Calu3 (cell line): ENCODE results near the gene F10. TPM values are rescaled to one million over a fixed set of nuclear protein-coding genes. Genes with fewer than 3 reads are reported as not detected.

ENCODE experiments used
- BruUV-seq: library from RNA; stranded (reverse); fragments of 400-500 nt; replicated peaks from 2 replicates; lab custom pipeline; 2021; lab: Mats Ljungman, UMichigan
- CTCF ChIA-PET: fragments of 300-600 bp; sonication (Branson Sonifier 250); formaldehyde crosslinking; loops from one replicate; lab custom pipeline; 2022; ENCODE audit warnings: antibody characterized with exemption; lab: Charles Lee
- DNase-seq: peaks from one replicate; pipeline ENCODE4 v3.0.0; 2022
- H3K27ac Mint-ChIP-seq: one replicate; pipeline ENCODE4 v1.8.0; 2022; ENCODE audit warnings: mixed read lengths; ENCODE audit not compliant: unreplicated experiment
- H3K27me3 Mint-ChIP-seq: one replicate; pipeline ENCODE4 v1.8.0; 2022; ENCODE audit warnings: mixed read lengths; ENCODE audit not compliant: unreplicated experiment
- H3K36me3 Mint-ChIP-seq: one replicate; pipeline ENCODE4 v1.8.0; 2022; ENCODE audit warnings: mild to moderate bottlenecking, moderate library complexity, mixed read lengths; ENCODE audit not compliant: insufficient read depth, unreplicated experiment
- H3K4me1 Mint-ChIP-seq: one replicate; pipeline ENCODE4 v1.8.0; 2022; ENCODE audit warnings: mild to moderate bottlenecking, low read depth, mixed read lengths; ENCODE audit not compliant: unreplicated experiment
- H3K4me3 Mint-ChIP-seq: one replicate; pipeline ENCODE4 v1.8.0; 2022; ENCODE audit warnings: mild to moderate bottlenecking, low read depth, moderate library complexity, mixed read lengths; ENCODE audit not compliant: unreplicated experiment
- H3K9me3 Mint-ChIP-seq: one replicate; pipeline ENCODE4 v1.8.0; 2022; ENCODE audit warnings: low read depth, mixed read lengths; ENCODE audit not compliant: unreplicated experiment
- CTCF ChIP-seq: fragments of 200-600 bp; IDR thresholded peaks from one replicate; pipeline ENCODE4 v1.8.0; 2022; ENCODE audit warnings: antibody characterized with exemption; ENCODE audit not compliant: unreplicated experiment
- intact Hi-C: fragments of 100-400 bp; cut with micrococcal nuclease; formaldehyde crosslinking; loops from one replicate; pipeline ENCODE4 v1.10.0; 2022; ENCODE audit not compliant: unreplicated experiment
- total RNA-seq: library from RNA; stranded (reverse); gene quantifications from 2 replicates; pipeline ENCODE4 v1.2.3, GENCODE V29; 2022

The F10 gene
- total RNA-seq, 1 experiment from 2014 or later, result not detected

DNA sequence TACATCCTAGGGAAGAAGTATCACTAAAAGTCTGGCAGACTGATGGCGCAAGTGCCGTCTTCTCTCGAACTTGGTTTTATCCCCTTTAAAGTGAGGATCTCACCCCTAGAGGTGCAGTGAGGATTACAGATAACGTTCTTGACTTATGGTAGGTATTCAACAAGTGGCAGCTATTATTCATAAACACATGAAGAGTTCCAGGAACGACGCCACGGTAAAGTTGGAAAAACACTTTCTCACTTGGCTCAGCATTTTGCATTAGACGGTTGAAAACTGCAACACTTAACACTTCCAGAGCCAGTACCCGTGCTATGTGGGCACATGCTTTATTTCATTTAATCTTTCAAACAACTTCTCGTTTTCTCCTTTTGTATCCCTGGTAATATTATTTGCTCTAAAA is 44.6 kb downstream of the F10 start:
- no peak for TF ChIP-seq CTCF
- Mint-ChIP-seq H3K9me3 (no peaks in the 10 kb centered on the region), H3K36me3 (no peaks in the 10 kb centered on the region)

GRCh38 chr13:113167575-113167974 is 45.0 kb downstream of the F10 start:
- DNase-seq, result no peak
- CTCF ChIA-PET, result no interaction called here
- Mint-ChIP-seq H3K4me1 (no peaks in the 10 kb centered on the region), H3K36me3 (no peaks in the 10 kb centered on the region), H3K9me3 (no peaks in the 10 kb centered on the region), H3K4me3 (no peak overlapping the region), H3K27me3 (no peaks in the 10 kb centered on the region), H3K27ac (no peak overlapping the region)
- no peak for TF ChIP-seq CTCF
- BruUV-seq, result no TSS peak
- intact Hi-C loops, result no loop called here

More for the DNA sequence above, 44.6 kb downstream of the F10 start:
- DNase-seq, result no peak
- H3K27me3 Mint-ChIP-seq, result no peaks in the 10 kb centered on the region
- CTCF ChIA-PET, result no interaction called here
- no peak overlapping the region for H3K4me3 Mint-ChIP-seq
- no peaks in the 10 kb centered on the region for H3K4me1 Mint-ChIP-seq
- BruUV-seq, result no TSS peak
- no peak overlapping the region for H3K27ac Mint-ChIP-seq
- intact Hi-C loops, result no loop called here

DNA sequence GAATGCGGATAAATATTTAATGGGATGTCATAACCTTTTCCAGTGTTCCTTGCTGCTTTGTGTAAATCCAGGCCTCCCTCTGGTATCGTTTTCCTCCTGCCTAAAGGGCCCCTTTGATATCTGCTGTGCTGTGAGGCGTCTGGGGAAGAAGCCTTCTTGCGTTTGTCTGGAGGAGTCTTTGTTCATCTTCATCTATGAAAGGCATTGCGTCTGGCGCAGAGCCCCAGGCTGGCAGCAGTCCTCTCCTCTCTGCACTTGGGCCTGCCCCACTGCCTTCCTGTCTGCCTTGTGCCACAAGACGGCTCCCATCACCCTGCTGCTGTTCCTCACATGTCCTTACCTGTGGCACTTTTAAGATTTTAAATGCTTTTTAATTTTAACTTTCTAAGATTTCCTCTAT is 45.6 kb downstream of the F10 start:
- no peaks in the 10 kb centered on the region for H3K36me3 Mint-ChIP-seq

DNA sequence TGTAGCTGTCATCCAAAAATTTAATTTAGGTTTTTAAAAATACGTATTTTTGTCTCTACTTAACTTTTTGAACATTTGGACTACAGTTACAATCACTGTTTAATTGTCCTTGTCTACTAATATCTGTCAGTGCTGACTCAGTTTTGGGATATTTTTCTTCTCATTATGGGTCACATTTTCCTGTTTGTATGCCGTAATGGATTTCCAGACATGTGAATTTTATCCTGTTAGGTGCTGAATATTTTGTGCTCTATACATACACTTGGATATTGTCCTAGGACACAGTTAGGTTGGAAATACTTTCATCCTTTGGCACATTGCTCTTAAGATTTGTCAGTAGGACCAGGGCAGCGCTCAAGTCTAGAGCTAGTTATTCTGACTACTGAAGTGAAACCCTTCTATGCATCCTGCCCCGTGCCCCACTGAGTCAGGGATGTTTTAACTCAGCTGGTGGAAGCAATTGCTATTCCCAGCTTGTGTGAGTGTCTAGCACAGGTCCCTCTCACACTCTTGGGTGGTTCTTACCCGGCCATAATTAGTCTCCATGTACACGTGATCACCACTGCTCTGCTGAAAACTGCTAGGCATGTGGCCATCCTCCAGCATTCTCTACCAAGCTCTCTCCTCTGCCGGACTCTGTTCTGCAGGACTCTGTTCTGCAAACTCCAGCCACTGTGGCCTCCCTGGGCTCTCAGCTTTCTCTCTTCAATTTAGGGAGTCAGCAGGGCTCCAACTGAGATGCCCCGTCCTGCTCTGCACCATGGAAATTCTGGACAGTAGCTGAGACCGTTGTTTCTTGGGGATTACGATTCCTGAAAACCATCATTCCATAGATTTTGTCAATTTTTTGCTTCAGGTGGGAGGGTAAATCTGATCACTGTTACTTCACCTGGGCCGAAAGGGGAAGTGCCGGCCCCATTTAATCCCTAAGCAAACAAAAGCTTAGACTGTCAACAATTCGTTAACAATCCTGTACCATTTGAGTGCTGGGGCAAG is 47.0 kb downstream of the F10 start:
- H3K9me3 Mint-ChIP-seq, result no peaks in the 10 kb centered on the region
- H3K36me3 Mint-ChIP-seq, result no peaks in the 10 kb centered on the region
- H3K4me1 Mint-ChIP-seq, result no peaks in the 10 kb centered on the region
- BruUV-seq, result no TSS peak
- H3K27ac Mint-ChIP-seq, result no peak overlapping the region
- no peak for TF ChIP-seq CTCF
- intact Hi-C loops, result no loop called here
- no peaks in the 10 kb centered on the region for H3K27me3 Mint-ChIP-seq
- H3K4me3 Mint-ChIP-seq, result no peak overlapping the region
- no peak for DNase-seq
- CTCF ChIA-PET, result no interaction called here

More for the DNA sequence above, 45.6 kb downstream of the F10 start:
- intact Hi-C loops, result no loop called here
- Mint-ChIP-seq H3K4me1 (no peaks in the 10 kb centered on the region), H3K27ac (no peak overlapping the region), H3K27me3 (no peaks in the 10 kb centered on the region), H3K9me3 (no peaks in the 10 kb centered on the region), H3K4me3 (no peak overlapping the region)
- CTCF ChIA-PET, result no interaction called here
- TF ChIP-seq CTCF, result no peak
- no peak for DNase-seq
- BruUV-seq, result no TSS peak
